Motor neuron (in vitro differentiated cells): ENCODE measurements around the gene CHST12. TPM values are rescaled to one million over a fixed set of nuclear protein-coding genes. Genes with fewer than 3 reads are reported as not detected.
A peak's percentile ranks its signal among the peaks of the same experiment; 100 is the strongest.

ENCODE experiments used
- ATAC-seq, 8 experiments: fragments of 200-7000 bp; cut with Tn5 transposase; replicated peaks in 6 of 8; 2 replicates each; pipeline ENCODE4 v1.8.0; 2021; ENCODE audit warnings: mild to moderate bottlenecking in 8 of 8, moderate library complexity in 8 of 8
- H3K27ac ChIP-seq, 2 donors: fragments of 250-450 bp; sonication (Bioruptor Pico); 2 replicates each; pipeline ENCODE4 v1.9.0; 2021; ENCODE audit warnings: antibody characterized with exemption in 2 of 2, mild to moderate bottlenecking in 2 of 2, moderate library complexity in 1 of 2
- H3K4me1 ChIP-seq, 2 donors: fragments of 250-450 bp; sonication (Bioruptor Pico); replicated peaks in 1 of 2; 2 replicates each; pipeline ENCODE4 v1.6.1; 2021; ENCODE audit warnings: antibody characterized with exemption in 2 of 2, mild to moderate bottlenecking in 2 of 2, moderate library complexity in 1 of 2
- H3K4me3 ChIP-seq, 5 donors: fragments of 250-450 bp; sonication (Bioruptor Pico); 2 replicates each; pipeline ENCODE4 v1.9.0; 2021; ENCODE audit warnings: antibody characterized with exemption in 5 of 5, mild to moderate bottlenecking in 5 of 5, moderate library complexity in 4 of 5
- WGBS, 10 experiments: fragments of 450-650 bp; shearing (Covaris generic); methylation state at CpG; one replicate each; pipeline ENCODE4 v1.0.0; 2022; 5-methylcytosine and 5-hydroxymethylcytosine counted together
- in situ Hi-C, 9 experiments: fragments of 400-800 bp; cut with MboI; loops; one replicate each; pipeline ENCODE4 v1.15.0; 2021; ENCODE audit warnings: low sequenced_read_pairs in 9 of 9, low pct_unique_long_range_greater_than_20kb in 2 of 9; ENCODE audit not compliant: unreplicated experiment in 9 of 9
- total RNA-seq, 8 experiments: library from RNA; unstranded; fragments of 300-600 nt; gene quantifications; 2 replicates each; pipeline versions ENCODE4 v1.2.3 to v1.2.4, GENCODE V29; 2022

CHST12 gene
- total RNA-seq, 8 experiments from 2014 or later = 4.0 to 10.4 (median 7.3) TPM

- Histone ChIP-seq H3K4me1 (peaks cover 7 to 35% of the 10 kb centered on the region in 2 donors), H3K27ac (peak overlapping the region in 1 of 2 donors; percentile 31), H3K4me3 (no peak overlapping the region)
- in situ Hi-C loops = no loop called here
- WGBS, 10 experiments = 70% methylated on average over 2 to 4 of the region's 34 CpGs; no CpG with 5 or more reads in 8 of the 10 experiments
- peak; percentile 76 to 98 (median 86) for ATAC-seq
Measured at GRCh38 chr7:2477447-2478398, 74.3 kb downstream of the CHST12 start.

DNA sequence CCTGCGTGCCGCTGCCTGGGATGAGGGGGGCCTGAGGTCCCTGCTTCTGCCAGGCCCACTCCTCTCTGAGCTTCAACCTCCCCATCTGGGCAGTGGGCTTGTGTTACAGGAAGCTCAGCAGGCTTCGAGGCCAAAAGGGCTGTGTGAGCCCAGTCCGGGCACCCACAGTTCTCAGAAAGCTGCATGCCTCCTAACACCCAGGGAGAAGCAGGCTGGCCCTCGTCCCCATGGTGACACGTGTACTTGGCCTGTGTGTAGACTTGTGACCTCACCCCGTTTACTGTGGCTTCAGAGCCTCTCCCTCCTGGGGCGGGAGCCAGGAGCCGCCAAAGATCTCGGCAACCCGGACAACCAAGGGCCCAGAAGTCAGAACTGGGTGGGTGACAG is 75.0 kb downstream of the CHST12 start:
- Histone ChIP-seq H3K27ac (no peak overlapping the region), H3K4me1 (peaks cover 7 to 35% of the 10 kb centered on the region in 2 donors), H3K4me3 (no peak overlapping the region)
- in situ Hi-C loops = no loop called here
- WGBS, 10 experiments = 4 to 80% (median 50%) methylated on average over 1 to 11 of the region's 11 CpGs; no CpG with 5 or more reads in 7 of the 10 experiments
- ATAC-seq = peak in 6 of 8 experiments; percentile 26 to 85 (median 64)

GRCh38 chr7:2478800-2479199 is 75.4 kb downstream of the CHST12 start:
- H3K27ac ChIP-seq = no peak overlapping the region
- H3K4me3 ChIP-seq = no peak overlapping the region
- WGBS, 10 experiments = 58 to 100% (median 90%) methylated on average over 1 to 4 of the region's 19 CpGs; no CpG with 5 or more reads in 7 of the 10 experiments
- no peak for ATAC-seq
- in situ Hi-C loops = no loop called here
- peaks cover 7 to 35% of the 10 kb centered on the region in 2 donors for H3K4me1 ChIP-seq

GRCh38 chr7:2479276-2480069 is 76.1 kb downstream of the CHST12 start:
- no peak overlapping the region for H3K27ac ChIP-seq
- in situ Hi-C loops = no loop called here
- ATAC-seq = no peak
- 40 to 100% (median 88%) methylated on average over 1 to 12 of the region's 16 CpGs; no CpG with 5 or more reads in 3 of the 10 experiments for WGBS, 10 experiments
- H3K4me3 ChIP-seq = no peak overlapping the region
- H3K4me1 ChIP-seq = peaks cover 7 to 31% of the 10 kb centered on the region in 2 donors

DNA sequence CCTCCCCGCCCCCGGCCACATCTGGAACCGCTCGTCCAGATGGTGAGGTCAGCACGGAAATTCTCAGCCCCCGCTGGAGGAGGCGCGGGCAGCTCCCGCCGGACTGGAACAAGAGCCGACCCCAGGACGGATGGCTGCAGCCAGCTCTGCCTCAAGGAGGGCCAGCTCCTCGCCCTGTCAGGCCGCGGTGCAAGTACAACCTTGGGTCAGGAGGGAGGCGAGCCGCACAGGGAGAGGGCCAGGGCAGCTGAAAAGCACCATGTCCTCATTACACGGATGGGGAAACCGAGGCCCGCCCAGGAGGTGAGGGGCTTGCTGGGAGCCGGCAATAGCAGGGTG is 76.6 kb downstream of the CHST12 start:
- ATAC-seq = no peak
- Histone ChIP-seq H3K4me1 (peaks cover 7 to 30% of the 10 kb centered on the region in 2 donors), H3K4me3 (no peak overlapping the region), H3K27ac (peak overlapping the region in 1 of 2 donors; percentile 11)
- WGBS, 10 experiments = 13 to 62% methylated on average over 3 to 11 of the region's 21 CpGs; no CpG with 5 or more reads in 8 of the 10 experiments
- in situ Hi-C loops = no loop called here

DNA sequence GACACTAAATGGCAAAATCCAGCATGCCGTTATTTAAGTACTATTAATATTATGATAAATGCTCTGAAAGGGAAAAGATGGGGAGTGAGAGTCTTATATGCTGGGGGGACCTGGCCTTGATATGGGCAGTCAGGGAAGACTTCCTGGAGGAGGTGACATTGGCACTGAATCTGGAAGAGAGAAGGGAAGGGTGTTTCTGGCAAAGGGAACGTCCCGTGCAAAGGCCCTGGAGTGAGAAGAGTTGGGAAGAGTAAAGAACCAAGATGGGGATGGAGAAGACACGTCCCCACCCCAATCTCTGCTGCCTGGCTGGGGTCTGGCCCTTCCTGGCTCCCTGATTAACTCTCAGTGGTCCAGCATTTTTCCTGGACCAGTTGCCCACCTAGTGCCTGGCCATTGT is 77.8 kb downstream of the CHST12 start:
- H3K27ac ChIP-seq = no peak overlapping the region
- H3K4me3 ChIP-seq = no peak overlapping the region
- no peak for ATAC-seq
- in situ Hi-C loops = no loop called here
- peaks cover 7 to 30% of the 10 kb centered on the region in 2 donors for H3K4me1 ChIP-seq
- 58 to 100% (median 94%) methylated on average over 1 to 4 of the region's 4 CpGs; no CpG with 5 or more reads in 4 of the 10 experiments for WGBS, 10 experiments

DNA sequence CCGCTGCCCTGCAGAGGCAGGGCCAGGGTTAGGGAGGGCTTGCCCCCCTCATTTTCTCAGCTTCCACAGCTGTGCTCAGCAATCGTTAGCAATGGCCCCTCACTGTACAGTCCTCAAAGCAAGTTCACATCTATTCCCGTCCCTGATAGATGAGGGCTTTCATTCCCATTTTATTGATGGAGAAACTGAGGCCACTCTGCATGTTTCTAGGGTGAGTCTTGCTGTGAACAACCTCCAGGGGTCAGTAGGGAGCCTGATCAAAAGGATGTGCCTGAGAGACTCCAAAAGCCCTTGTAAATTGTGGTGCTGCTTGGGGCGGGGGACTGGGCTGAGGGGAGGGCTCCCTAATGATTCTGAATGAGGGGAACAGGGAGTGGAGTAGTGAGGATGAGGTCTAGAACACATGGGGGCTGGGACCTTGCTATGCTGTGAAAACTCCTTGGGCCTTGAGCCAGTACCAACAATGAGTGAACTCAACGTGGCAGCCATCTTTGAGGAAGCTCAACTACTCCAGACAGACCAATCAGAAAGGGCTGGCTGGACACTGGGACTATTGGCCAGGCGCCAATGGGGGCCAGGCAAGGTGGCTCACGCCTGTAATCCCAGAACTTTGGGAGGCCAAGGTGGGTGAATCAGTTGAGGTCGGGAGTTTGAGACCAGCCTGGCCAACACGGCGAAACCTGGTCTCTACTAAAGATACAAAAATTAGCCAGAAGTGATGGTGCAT is 79.5 kb downstream of the CHST12 start:
- ATAC-seq = no peak
- in situ Hi-C loops = no loop called here
- H3K27ac ChIP-seq = no peak overlapping the region
- WGBS, 10 experiments = 55 to 100% (median 82%) methylated on average over 1 to 8 of the region's 10 CpGs; no CpG with 5 or more reads in 2 of the 10 experiments
- peaks cover 0 to 20% of the 10 kb centered on the region in 2 donors for H3K4me1 ChIP-seq
- no peak overlapping the region for H3K4me3 ChIP-seq

DNA sequence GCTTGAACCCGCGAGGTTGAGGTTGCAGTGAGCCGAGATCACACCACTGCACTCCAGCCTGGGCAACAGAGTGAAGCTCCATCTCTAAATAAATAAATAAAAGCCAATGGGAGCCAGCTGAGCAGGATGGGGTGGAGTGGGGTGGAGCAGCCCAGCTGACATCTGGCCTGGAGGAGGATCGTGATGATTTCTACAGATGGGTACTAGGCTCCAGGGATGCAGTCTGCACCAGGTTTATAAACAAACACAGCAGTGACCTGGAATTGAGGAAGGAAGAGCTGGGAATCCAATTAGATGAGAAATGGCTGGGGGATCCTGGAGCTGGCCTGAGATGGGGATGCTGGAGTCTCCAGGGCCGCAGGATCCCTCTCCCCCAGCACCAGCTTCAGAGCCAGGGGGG is 80.1 kb downstream of the CHST12 start:
- H3K27ac ChIP-seq = no peak overlapping the region
- in situ Hi-C loops = no loop called here
- no peak overlapping the region for H3K4me3 ChIP-seq
- peak in 4 of 8 experiments; percentile 31 to 59 (median 44) for ATAC-seq
- peaks cover 6 to 20% of the 10 kb centered on the region in 2 donors for H3K4me1 ChIP-seq
- 20 to 100% (median 83%) methylated on average over 1 to 4 of the region's 5 CpGs; no CpG with 5 or more reads in 2 of the 10 experiments for WGBS, 10 experiments

DNA sequence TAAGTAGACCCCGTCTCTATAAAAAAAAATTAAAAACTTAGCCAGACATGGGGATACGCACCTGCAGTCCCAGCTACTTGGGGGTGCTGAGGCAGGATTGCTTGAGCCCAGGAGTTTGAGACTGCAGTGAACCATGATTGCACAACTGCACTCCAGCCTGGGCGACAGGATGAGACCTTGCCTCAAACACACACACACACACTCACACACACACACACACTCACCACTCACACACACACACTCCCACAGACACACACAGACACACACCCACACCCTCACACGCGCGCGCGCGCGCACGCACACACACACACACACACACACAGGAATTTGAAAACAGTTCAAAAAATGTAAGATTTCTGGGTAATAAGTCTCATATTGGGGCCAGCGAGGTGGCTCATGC is 81.5 kb downstream of the CHST12 start:
- no peak for ATAC-seq
- WGBS, 10 experiments = 73 to 100% (median 91%) methylated on average over 1 to 10 of the region's 12 CpGs; no CpG with 5 or more reads in 2 of the 10 experiments
- in situ Hi-C loops = no loop called here
- Histone ChIP-seq H3K27ac (no peak overlapping the region), H3K4me3 (no peak overlapping the region), H3K4me1 (peaks cover 9 to 20% of the 10 kb centered on the region in 2 donors)

DNA sequence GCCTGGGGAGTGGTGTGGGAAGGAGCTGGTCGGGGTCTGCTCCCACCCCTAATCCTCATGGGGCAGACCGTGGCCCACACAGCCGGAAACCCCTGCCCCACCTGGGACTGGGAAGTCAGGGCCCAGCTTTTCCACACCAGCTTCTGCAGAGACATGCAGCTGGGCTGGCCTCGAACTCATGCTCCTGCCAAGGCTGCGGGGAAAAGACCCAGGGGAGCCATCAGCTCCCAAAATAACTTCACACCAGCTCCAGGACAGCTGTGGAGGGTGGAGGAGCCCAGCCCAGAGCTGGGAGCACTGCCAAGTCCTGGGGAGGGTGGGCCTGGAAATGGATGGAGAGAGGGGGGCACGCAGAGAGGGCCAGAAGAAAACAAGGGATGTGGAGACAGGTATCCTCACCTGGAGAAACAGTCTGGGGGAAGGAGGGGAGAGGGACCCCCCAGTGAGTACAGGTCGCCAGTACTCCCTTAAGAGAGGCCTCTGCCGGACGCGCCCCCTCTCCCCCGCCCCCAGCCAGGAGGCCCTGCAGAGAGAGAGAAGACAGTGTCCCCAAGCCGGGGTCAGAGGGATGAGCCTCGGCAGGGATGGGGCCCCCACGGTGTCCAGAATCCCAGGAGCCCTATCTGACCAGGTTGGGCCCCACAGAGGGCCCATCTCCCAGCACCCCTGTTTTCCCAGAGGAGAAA is 84.3 kb downstream of the CHST12 start:
- peaks cover 9 to 16% of the 10 kb centered on the region in 2 donors for H3K4me1 ChIP-seq
- in situ Hi-C loops = no loop called here
- WGBS, 10 experiments = 73 to 100% methylated on average over 1 to 3 of the region's 14 CpGs; no CpG with 5 or more reads in 8 of the 10 experiments
- H3K27ac ChIP-seq = no peak overlapping the region
- no peak overlapping the region for H3K4me3 ChIP-seq
- ATAC-seq = peak in 5 of 8 experiments; percentile 13 to 60 (median 33)

GRCh38 chr7:2488272-2488645 is 84.8 kb downstream of the CHST12 start:
- peaks cover 9 to 18% of the 10 kb centered on the region in 2 donors for H3K4me1 ChIP-seq
- H3K27ac ChIP-seq = no peak overlapping the region
- ATAC-seq = peak in 4 of 8 experiments; percentile 9 to 73 (median 40)
- WGBS, 10 experiments = 20 to 100% (median 71%) methylated on average over 1 to 3 of the region's 8 CpGs; no CpG with 5 or more reads in 5 of the 10 experiments
- in situ Hi-C loops = no loop called here
- H3K4me3 ChIP-seq = no peak overlapping the region

GRCh38 chr7:2488681-2489080 is 85.3 kb downstream of the CHST12 start:
- Histone ChIP-seq H3K4me3 (no peak overlapping the region), H3K27ac (no peak overlapping the region), H3K4me1 (peaks cover 9 to 22% of the 10 kb centered on the region in 2 donors)
- ATAC-seq = peak in 1 of 8 experiments; percentile 19
- in situ Hi-C loops = no loop called here
- WGBS, 10 experiments = 5 to 67% (median 60%) methylated on average over 2 to 4 of the region's 9 CpGs; no CpG with 5 or more reads in 7 of the 10 experiments
